Lower lobe of right lung (tissue), 2 donors: Measurements from ENCODE around the gene LGR6. TPM values are rescaled to one million over a fixed set of nuclear protein-coding genes. Genes with fewer than 3 reads are reported as not detected.

Source experiments
- ATAC-seq, 2 donors: fragments of 200-7000 bp; cut with Tn5 transposase; one replicate each; pipeline ENCODE4 v1.9.1; 2020 to 2022; ENCODE audit warnings: mild to moderate bottlenecking in 2 of 2, moderate library complexity in 2 of 2
- DNase-seq: peaks from one replicate; pipeline ENCODE4 v3.0.0-alpha.2; 2020
- H3K27ac ChIP-seq: fragments of 200-600 bp; one replicate; pipeline ENCODE4 v1.8.0; 2022
- H3K27me3 ChIP-seq: fragments of 200-600 bp; one replicate; pipeline ENCODE4 v1.8.0; 2022; ENCODE audit warnings: low read depth
- H3K36me3 ChIP-seq: fragments of 200-600 bp; one replicate; pipeline ENCODE4 v1.8.0; 2022; ENCODE audit warnings: mild to moderate bottlenecking
- H3K4me1 ChIP-seq: fragments of 200-600 bp; one replicate; pipeline ENCODE4 v1.8.0; 2022
- H3K4me3 ChIP-seq: fragments of 200-600 bp; one replicate; pipeline ENCODE4 v1.8.0; 2022; ENCODE audit warnings: mild to moderate bottlenecking
- H3K9me3 ChIP-seq: fragments of 200-600 bp; one replicate; pipeline ENCODE4 v1.8.0; 2022
- intact Hi-C: fragments of 100-400 bp; cut with DNase I; formaldehyde crosslinking; loops from one replicate; pipeline ENCODE4 v1.11.0; 2022
- total RNA-seq: library from RNA; stranded (reverse); fragmentation: NEBNext Ultra II Directional; extraction: Animal tissue kit (Norgen Biotek cat#: 25700); gene quantifications from one replicate; pipeline ENCODE4 v1.2.1, GENCODE V29; 2021
- TF ChIP-seq, protein P1 (sequence below): fragments of 200-600 bp; IDR thresholded peaks from one replicate; pipeline ENCODE4 v1.8.0; 2022; ENCODE audit warnings: antibody characterized with exemption, mild to moderate bottlenecking
- donor health status: DM: no; HTN: yes; CAD: no; lungs with severe emphysema.

Gene LGR6
- total RNA-seq, 1 donor from 2014 or later = 1.7 TPM

DNA sequence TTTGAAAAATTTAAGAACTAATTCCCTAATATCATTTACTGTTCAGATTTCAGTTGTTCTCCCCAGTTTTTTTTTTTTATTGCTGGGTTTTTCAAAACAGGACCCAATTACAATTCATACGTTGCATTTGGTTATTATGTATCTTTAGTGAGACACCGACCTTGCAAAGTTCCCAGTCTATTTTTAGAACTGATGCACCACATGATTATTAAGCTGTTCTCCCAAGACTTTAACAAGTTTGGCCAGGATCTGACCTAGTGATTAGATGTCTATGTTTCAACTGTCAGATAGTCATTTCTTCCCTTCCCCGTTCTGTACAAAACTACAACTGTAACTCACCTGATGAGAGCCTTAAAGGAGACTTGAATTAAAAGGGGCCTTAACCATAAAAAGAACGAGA, 140.3 kb downstream of the LGR6 start:
- DNase-seq (no peak), ATAC-seq (no peak)
- TF ChIP-seq, protein P1, sequence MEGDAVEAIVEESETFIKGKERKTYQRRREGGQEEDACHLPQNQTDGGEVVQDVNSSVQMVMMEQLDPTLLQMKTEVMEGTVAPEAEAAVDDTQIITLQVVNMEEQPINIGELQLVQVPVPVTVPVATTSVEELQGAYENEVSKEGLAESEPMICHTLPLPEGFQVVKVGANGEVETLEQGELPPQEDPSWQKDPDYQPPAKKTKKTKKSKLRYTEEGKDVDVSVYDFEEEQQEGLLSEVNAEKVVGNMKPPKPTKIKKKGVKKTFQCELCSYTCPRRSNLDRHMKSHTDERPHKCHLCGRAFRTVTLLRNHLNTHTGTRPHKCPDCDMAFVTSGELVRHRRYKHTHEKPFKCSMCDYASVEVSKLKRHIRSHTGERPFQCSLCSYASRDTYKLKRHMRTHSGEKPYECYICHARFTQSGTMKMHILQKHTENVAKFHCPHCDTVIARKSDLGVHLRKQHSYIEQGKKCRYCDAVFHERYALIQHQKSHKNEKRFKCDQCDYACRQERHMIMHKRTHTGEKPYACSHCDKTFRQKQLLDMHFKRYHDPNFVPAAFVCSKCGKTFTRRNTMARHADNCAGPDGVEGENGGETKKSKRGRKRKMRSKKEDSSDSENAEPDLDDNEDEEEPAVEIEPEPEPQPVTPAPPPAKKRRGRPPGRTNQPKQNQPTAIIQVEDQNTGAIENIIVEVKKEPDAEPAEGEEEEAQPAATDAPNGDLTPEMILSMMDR = no peak
- intact Hi-C loops = no loop called here
- Histone ChIP-seq H3K36me3 (peaks cover 22% of the 10 kb centered on the region), H3K27ac (no peak overlapping the region), H3K4me1 (no peaks in the 10 kb centered on the region), H3K9me3 (no peaks in the 10 kb centered on the region), H3K4me3 (no peak overlapping the region), H3K27me3 (no peaks in the 10 kb centered on the region)

DNA sequence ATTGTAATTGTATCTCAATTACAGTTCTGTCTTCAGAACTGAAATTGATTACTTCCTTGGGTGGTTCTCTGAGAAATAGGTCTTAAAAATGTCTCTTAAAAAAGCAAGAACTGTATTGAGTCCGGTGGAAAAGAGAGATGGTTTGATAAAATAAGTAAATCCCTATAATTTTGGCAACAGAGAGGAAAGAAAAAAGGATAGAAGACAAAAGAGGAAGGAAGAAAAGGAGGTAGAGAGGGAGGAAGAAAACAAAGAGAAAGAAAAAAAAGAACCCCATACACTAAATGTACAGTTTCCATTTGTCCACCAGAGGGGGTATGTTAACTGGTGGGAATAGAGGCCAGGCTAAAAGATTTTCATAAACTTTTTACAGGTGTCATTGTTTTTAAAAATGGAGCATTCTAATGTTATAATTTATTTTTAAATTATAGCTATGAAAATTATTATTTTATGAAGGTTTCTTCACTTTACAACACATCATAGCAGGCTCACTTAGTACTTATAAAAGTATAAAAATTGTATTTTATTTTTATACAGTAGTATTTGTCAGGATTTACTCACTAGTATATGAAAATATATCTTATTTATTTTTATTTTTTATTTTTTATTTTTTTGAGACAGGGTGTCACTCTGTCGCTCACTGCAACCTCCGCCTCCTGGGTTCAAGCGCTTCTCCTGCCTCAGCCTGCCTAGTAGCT, 150.2 kb downstream of the LGR6 start:
- DNase-seq = no peak
- intact Hi-C loops = no loop called here

DNA sequence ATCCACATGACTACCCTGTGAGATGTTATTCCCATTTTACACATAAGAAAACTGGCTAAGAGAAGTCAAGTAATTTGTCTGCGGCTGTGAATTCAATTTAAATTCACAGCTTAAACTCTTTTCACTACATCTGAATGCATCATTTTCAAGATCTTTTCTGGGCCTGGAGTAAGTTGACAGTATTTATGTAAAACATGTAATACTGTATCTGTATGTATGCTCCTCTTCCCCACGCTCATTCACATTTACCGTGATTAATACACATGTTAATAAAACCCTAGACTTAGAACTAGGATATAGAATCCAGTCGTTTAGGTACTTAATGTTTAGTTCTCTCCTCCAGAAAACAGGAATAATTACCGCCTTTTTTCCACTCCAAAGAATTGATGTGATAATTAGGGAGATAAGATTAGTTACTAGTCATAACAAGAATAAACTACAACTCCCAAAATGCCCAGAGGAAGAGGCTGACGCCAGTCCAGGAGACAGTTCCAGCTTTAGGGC, 154.5 kb downstream of the LGR6 start:
- no peak for DNase-seq
- Histone ChIP-seq H3K4me3 (no peak overlapping the region), H3K36me3 (no peaks in the 10 kb centered on the region), H3K9me3 (no peaks in the 10 kb centered on the region), H3K27ac (peak overlapping the region; percentile 5), H3K4me1 (peaks cover 18% of the 10 kb centered on the region), H3K27me3 (no peaks in the 10 kb centered on the region)
- TF ChIP-seq, protein P1 = no peak
- ATAC-seq = no peak
- intact Hi-C loops = no loop called here

More for the DNA sequence above, 150.2 kb downstream of the LGR6 start:
- no peak for ATAC-seq
- H3K9me3 ChIP-seq = no peaks in the 10 kb centered on the region
- peaks cover 5% of the 10 kb centered on the region for H3K4me1 ChIP-seq
- no peak overlapping the region for H3K4me3 ChIP-seq
- no peaks in the 10 kb centered on the region for H3K27me3 ChIP-seq
- H3K27ac ChIP-seq = no peak overlapping the region
- TF ChIP-seq, protein P1 = peak; percentile 83
- H3K36me3 ChIP-seq = no peaks in the 10 kb centered on the region

DNA sequence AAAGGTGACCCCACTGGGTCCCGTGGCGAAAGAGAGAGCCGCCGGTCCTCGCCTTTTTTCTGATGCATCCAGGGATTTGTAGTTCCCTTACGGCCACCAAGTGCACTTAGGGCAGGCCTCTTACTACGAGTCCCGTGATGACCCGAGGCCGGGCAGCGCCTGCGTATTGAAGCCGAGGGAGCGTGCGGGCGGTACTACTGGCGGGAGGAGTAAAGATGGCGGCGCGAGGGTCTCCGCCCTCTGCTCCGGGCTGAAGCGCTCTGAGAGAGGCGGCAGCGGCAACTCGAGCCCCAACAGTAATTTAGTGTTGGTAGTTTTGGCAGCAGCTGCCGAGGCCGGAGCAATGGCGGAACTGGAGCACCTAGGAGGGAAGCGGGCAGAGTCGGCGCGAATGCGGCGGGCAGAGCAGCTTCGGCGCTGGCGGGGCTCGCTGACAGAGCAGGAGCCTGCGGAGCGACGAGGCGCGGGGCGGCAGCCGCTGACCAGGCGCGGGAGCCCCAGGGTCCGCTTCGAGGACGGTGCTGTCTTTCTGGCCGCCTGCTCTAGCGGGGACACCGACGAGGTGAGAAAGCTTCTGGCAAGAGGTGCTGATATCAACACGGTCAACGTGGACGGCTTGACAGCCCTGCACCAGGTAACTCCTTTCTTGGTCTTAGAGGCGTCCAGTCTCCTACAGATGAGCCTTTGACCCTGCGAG, 155.1 kb downstream of the LGR6 start, which contains the start of gene PPP1R12B:
TSS of gene PPP1R12B (plus strand) at position 191 of the 697 bp plus-strand sequence. CDS start at position 344, 153 bp downstream.
- H3K36me3 ChIP-seq = no peaks in the 10 kb centered on the region
- TF ChIP-seq, protein P1 = no peak
- no peaks in the 10 kb centered on the region for H3K9me3 ChIP-seq
- H3K27me3 ChIP-seq = no peaks in the 10 kb centered on the region
- H3K4me3 ChIP-seq = peak within 1 kb of the TSS; percentile 91
- ATAC-seq = peak; percentile 99 to 100
- H3K4me1 ChIP-seq = peaks cover 18% of the 10 kb centered on the region
- intact Hi-C loops = no loop called here
- peak within 1 kb of the TSS; percentile 90 for H3K27ac ChIP-seq
- peak; percentile 99 for DNase-seq

DNA sequence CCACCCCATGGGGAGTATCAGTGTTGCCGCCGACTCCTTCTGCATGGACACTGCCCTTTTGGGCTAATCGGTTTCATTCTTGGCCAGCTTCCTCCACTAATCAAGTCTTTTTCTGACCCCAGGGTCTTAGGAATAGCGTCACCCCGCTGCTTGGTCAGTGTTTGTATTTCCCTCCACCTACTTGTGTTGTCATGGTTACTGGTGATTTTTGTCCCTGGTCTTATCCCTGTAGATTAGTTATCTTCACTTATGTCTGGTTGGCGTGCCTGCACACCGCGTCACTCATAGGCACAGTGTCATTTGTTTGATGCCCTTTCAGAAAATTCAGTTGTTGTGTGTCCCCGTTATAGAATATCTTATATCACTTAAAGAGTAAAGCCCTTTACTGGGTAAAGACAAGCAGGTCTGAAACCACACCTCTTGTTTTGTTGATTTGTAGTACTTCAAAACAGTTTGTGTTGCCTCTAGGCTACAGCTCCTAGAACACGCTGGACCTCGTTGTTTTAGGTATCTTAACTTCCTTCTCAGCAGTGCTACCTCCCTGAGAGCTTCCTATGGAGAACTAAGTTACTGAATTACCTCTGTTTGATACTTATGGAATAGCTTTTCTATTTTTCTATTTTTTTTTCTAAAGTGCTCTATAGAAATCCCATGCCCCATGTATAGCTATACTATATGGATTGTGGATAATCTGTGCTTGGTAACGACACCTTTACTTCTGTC, 155.8 kb downstream of the LGR6 start:
- DNase-seq = no peak
- ATAC-seq = peak; percentile 29 to 32
- intact Hi-C loops = no loop called here
- TF ChIP-seq, protein P1 = no peak
- Histone ChIP-seq H3K4me3 (peak overlapping the region; percentile 91), H3K36me3 (no peaks in the 10 kb centered on the region), H3K27ac (peak overlapping the region; percentile 90), H3K9me3 (no peaks in the 10 kb centered on the region), H3K4me1 (peaks cover 18% of the 10 kb centered on the region), H3K27me3 (no peaks in the 10 kb centered on the region)
